Natural killer cell treated with Interleukin-12 subunit alpha and Interleukin-12 subunit beta and Interleukin-15 and Interleukin-18, amount 100 ng/mL, for 72 hours (primary cell): Measurements from ENCODE around the gene WFDC13. TPM values are rescaled to one million over a fixed set of nuclear protein-coding genes. Genes with fewer than 3 reads are reported as not detected.

Source experiments
- ATAC-seq, 2 donors: fragments of 150-1000 bp; cut with Tn5 transposase in 1 of 2; sonication (Bioruptor Pico), chemical (Tn5 transposase) in 1 of 2; 2 replicates each; pipeline ENCODE4 v1.10.0; 2021
- DNase-seq: peaks from one replicate; pipeline ENCODE4 v3.0.0; 2022; ENCODE audit warnings: low spot score
- H3K27ac Mint-ChIP-seq, 2 donors: 1 replicate in 1 of 2; 2 replicates in 1 of 2; pipeline ENCODE4 v1.8.0; 2022; ENCODE audit warnings: mixed read lengths in 2 of 2, mild to moderate bottlenecking in 1 of 2, moderate library complexity in 1 of 2
- H3K27me3 Mint-ChIP-seq, 2 donors: 1 replicate in 1 of 2; 2 replicates in 1 of 2; pipeline ENCODE4 v1.8.0; 2022; ENCODE audit warnings: mixed read lengths in 2 of 2
- H3K36me3 Mint-ChIP-seq: one replicate; pipeline ENCODE4 v1.8.0; 2022; ENCODE audit warnings: mixed read lengths
- H3K4me1 Mint-ChIP-seq, 2 donors: 1 replicate in 1 of 2; 2 replicates in 1 of 2; pipeline ENCODE4 v1.8.0; 2022; ENCODE audit warnings: low read depth in 2 of 2, mixed read lengths in 2 of 2, mild to moderate bottlenecking in 1 of 2
- H3K4me3 Mint-ChIP-seq: one replicate; pipeline ENCODE4 v1.8.0; 2022; ENCODE audit warnings: mixed read lengths
- H3K9me3 Mint-ChIP-seq: 2 replicates; pipeline ENCODE4 v1.8.0; 2022; ENCODE audit warnings: mixed read lengths
- total RNA-seq, 2 donors: library from RNA; stranded (reverse); gene quantifications; one replicate each; pipeline ENCODE4 v1.2.3, GENCODE V29; 2022

WFDC13 gene
- total RNA-seq, 2 donors from 2014 or later, result not detected

GRCh38 chr20:45732199-45732598 is 30.4 kb downstream of the WFDC13 start:
- Mint-ChIP-seq H3K4me3 (no peak overlapping the region), H3K27ac (no peak overlapping the region), H3K9me3 (peaks cover 7% of the 10 kb centered on the region), H3K27me3 (peaks cover 21 to 47% of the 10 kb centered on the region in 2 donors), H3K4me1 (peaks cover under 1 to 2% of the 10 kb centered on the region in 2 donors), H3K36me3 (peaks cover 19% of the 10 kb centered on the region)
- DNase-seq, result no peak
- ATAC-seq, result no peak

- Mint-ChIP-seq H3K27me3 (peaks cover 17 to 53% of the 10 kb centered on the region in 2 donors), H3K9me3 (peaks cover 7% of the 10 kb centered on the region), H3K36me3 (peaks cover 19% of the 10 kb centered on the region), H3K27ac (no peak overlapping the region), H3K4me3 (no peak overlapping the region), H3K4me1 (no peaks in the 10 kb centered on the region)
- ATAC-seq, result no peak
- no peak for DNase-seq
These were observed 33.7 kb downstream of the WFDC13 start for GRCh38 chr20:45735552-45735951.

DNA sequence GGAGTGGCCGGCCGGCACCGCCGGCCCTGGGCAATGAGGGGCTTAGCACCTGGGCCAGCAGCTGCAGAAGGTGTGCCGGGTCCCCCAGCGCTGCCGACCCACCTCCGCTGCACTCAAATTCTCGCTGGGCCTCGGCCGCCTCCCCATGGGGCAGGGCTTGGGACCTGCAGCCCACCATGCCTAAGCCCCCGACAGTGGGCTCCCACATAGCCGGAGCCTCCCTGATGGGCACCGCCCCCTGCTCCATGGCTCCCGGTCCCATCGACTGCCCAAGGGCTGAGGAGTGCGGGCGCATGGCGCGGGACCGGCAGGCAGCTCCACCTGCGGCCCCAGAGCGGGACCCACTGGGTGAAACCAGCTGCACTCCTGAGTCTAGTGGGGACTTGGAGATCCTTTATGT is 34.1 kb downstream of the WFDC13 start:
- H3K9me3 Mint-ChIP-seq, result peaks cover 6% of the 10 kb centered on the region
- no peak overlapping the region for H3K27ac Mint-ChIP-seq
- H3K27me3 Mint-ChIP-seq, result peaks cover 15 to 49% of the 10 kb centered on the region in 2 donors
- H3K4me3 Mint-ChIP-seq, result no peak overlapping the region
- ATAC-seq (no peak), DNase-seq (no peak)
- peaks cover 16% of the 10 kb centered on the region for H3K36me3 Mint-ChIP-seq
- no peaks in the 10 kb centered on the region for H3K4me1 Mint-ChIP-seq

DNA sequence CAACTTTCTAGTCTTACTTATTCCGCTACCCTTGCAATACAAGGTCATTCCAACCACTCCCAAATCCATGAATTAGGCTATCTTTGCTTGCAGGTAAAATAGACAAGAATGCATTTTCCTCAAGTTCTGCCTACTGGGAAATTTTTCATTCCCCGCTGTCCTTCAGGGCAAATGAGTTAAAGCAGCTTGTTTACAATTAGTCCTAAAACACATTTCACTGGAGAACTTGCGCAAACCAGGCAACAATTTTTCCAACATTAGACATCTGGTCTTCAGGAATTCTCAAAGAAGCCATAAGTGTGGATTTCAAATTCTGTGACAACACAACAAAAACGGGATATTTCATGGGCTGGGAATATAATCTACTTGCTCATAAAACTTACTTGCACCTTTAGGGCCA is 40.8 kb downstream of the WFDC13 start:
- Mint-ChIP-seq H3K27ac (no peak overlapping the region), H3K4me3 (no peak overlapping the region), H3K36me3 (no peaks in the 10 kb centered on the region), H3K9me3 (no peaks in the 10 kb centered on the region), H3K27me3 (peaks cover 17 to 39% of the 10 kb centered on the region in 2 donors), H3K4me1 (no peaks in the 10 kb centered on the region)
- no peak for DNase-seq
- no peak for ATAC-seq

- Mint-ChIP-seq H3K36me3 (no peaks in the 10 kb centered on the region), H3K27ac (no peak overlapping the region), H3K27me3 (peaks cover 29 to 55% of the 10 kb centered on the region in 2 donors), H3K9me3 (no peaks in the 10 kb centered on the region), H3K4me1 (no peaks in the 10 kb centered on the region), H3K4me3 (no peak overlapping the region)
- ATAC-seq, result no peak
- no peak for DNase-seq
These were observed 43.2 kb downstream of the WFDC13 start for GRCh38 chr20:45745015-45745414.

- no peak for ATAC-seq
These were observed 49.9 kb downstream of the WFDC13 start for GRCh38 chr20:45751721-45752120.

DNA sequence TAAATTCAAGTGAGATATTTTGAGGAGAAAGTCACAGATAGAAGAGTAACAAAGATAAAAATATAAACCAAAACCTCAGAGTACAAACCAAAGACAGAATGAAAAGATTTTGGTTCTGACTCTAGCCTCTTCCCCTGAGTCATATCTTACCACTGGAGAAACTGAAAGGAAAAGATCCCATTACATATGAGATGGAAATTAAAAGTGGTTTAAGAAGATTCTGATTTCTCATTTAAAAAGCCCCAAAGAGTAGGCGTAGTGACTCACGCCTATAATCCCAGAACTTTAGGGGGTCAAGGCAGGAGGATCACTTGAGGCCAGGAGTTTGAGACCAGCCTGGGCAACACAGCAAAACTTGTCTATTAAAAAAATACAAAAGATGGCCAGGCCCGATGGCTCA is 50.9 kb downstream of the WFDC13 start:
- Mint-ChIP-seq H3K27ac (no peak overlapping the region), H3K4me3 (no peak overlapping the region), H3K27me3 (peaks cover 21 to 45% of the 10 kb centered on the region in 2 donors), H3K36me3 (no peaks in the 10 kb centered on the region), H3K4me1 (peaks cover 0 to 5% of the 10 kb centered on the region in 2 donors), H3K9me3 (no peaks in the 10 kb centered on the region)
- DNase-seq (no peak), ATAC-seq (peak; percentile 60 to 72)

More at GRCh38 chr20:45751721-45752120, 49.9 kb downstream of the WFDC13 start:
- H3K27ac Mint-ChIP-seq, result no peak overlapping the region
- peaks cover 24 to 56% of the 10 kb centered on the region in 2 donors for H3K27me3 Mint-ChIP-seq
- no peaks in the 10 kb centered on the region for H3K9me3 Mint-ChIP-seq
- no peaks in the 10 kb centered on the region for H3K36me3 Mint-ChIP-seq
- H3K4me1 Mint-ChIP-seq, result peaks cover 0 to 5% of the 10 kb centered on the region in 2 donors
- H3K4me3 Mint-ChIP-seq, result no peak overlapping the region
- no peak for DNase-seq

GRCh38 chr20:45758096-45758495 is 56.3 kb downstream of the WFDC13 start:
- ATAC-seq (no peak), DNase-seq (no peak)
- Mint-ChIP-seq H3K4me3 (no peak overlapping the region), H3K27ac (no peak overlapping the region), H3K4me1 (no peaks in the 10 kb centered on the region), H3K27me3 (peaks cover 16 to 27% of the 10 kb centered on the region in 2 donors), H3K36me3 (no peaks in the 10 kb centered on the region), H3K9me3 (no peaks in the 10 kb centered on the region)

Other genes starting within 250 kb of the WFDC13 start
- gene WFDC2, start 232.3 kb upstream of the WFDC13 start, total RNA-seq, result not detected
- not detected for gene SPINT3, start 186.4 kb upstream of the WFDC13 start, total RNA-seq
- not detected for gene WFDC6, start 162.6 kb upstream of the WFDC13 start, total RNA-seq
- not detected for gene EPPIN, start 154.6 kb upstream of the WFDC13 start, total RNA-seq
- gene WFDC8, start 122.8 kb upstream of the WFDC13 start, total RNA-seq, result not detected
- gene WFDC10A, start 72.3 kb upstream of the WFDC13 start, total RNA-seq, result not detected
- gene WFDC9, start 70.8 kb upstream of the WFDC13 start, total RNA-seq, result not detected
- gene WFDC11, start 31.8 kb upstream of the WFDC13 start, total RNA-seq, result not detected
- not detected for gene WFDC10B, start 3.0 kb downstream of the WFDC13 start, total RNA-seq
- not detected for gene SPINT4, start 20.3 kb downstream of the WFDC13 start, total RNA-seq
- not detected for gene WFDC3, start 89.8 kb downstream of the WFDC13 start, total RNA-seq
- gene DNTTIP1, start 89.9 kb downstream of the WFDC13 start, total RNA-seq, result 10 to 100 TPM; 25.5 to 30.4 TPM
- gene UBE2C, start 110.6 kb downstream of the WFDC13 start, total RNA-seq, result 100 to 1,000 TPM in 1 of 2 donors, 10 to 100 TPM in 1; 89.7 to 139 TPM
- gene TNNC2, start 125.3 kb downstream of the WFDC13 start, total RNA-seq, result not detected
- 1 to 10 TPM; 1.5 to 2.2 TPM for gene SNX21, start 131.8 kb downstream of the WFDC13 start, total RNA-seq
- 10 to 100 TPM; 24.4 to 26.2 TPM for gene ACOT8, start 155.4 kb downstream of the WFDC13 start, total RNA-seq
- 1 to 10 TPM; 5.5 to 6.4 TPM for gene ZSWIM3, start 155.6 kb downstream of the WFDC13 start, total RNA-seq
- 1 to 10 TPM; 2.7 to 3.2 TPM for gene ZSWIM1, start 179.2 kb downstream of the WFDC13 start, total RNA-seq
- 1 to 10 TPM in 1 of 2 donors, not detected in 1; 1.0 TPM for gene SPATA25, start 185.6 kb downstream of the WFDC13 start, total RNA-seq
- 1 to 10 TPM in 1 of 2 donors, under 1 TPM in 1; 0.29 to 1.9 TPM for gene NEURL2, start 189.2 kb downstream of the WFDC13 start, total RNA-seq
- gene CTSA, start 189.3 kb downstream of the WFDC13 start, total RNA-seq, result 10 to 100 TPM; 42.2 to 55.6 TPM
- gene PLTP, start 210.1 kb downstream of the WFDC13 start, total RNA-seq, result 1 to 10 TPM; 3.0 to 8.8 TPM
- gene PCIF1, start 232.6 kb downstream of the WFDC13 start, total RNA-seq, result 10 to 100 TPM; 33.7 to 41.1 TPM